Chondrocyte (in vitro differentiated cells): ENCODE results near the gene KCNAB1. TPM values are rescaled to one million over a fixed set of nuclear protein-coding genes. Genes with fewer than 3 reads are reported as not detected.

Source experiments
- DNase-seq: peaks from one replicate; pipeline ENCODE4 v3.0.0; 2021; ENCODE audit warnings: mixed read lengths, low spot score
- H3K27ac Mint-ChIP-seq: one replicate; pipeline ENCODE4 v1.8.0; 2021; ENCODE audit warnings: mild to moderate bottlenecking, moderate library complexity, mixed read lengths; ENCODE audit not compliant: unreplicated experiment
- H3K27me3 Mint-ChIP-seq: 2 replicates; pipeline ENCODE4 v1.8.0; 2021; ENCODE audit warnings: low read depth, mixed read lengths
- H3K36me3 Mint-ChIP-seq: 2 replicates; pipeline ENCODE4 v1.8.0; 2021; ENCODE audit warnings: low read depth, mixed read lengths
- H3K4me1 Mint-ChIP-seq: 2 replicates; pipeline ENCODE4 v1.8.0; 2021; ENCODE audit warnings: low read depth, mild to moderate bottlenecking, mixed read lengths
- H3K4me3 Mint-ChIP-seq: one replicate; pipeline ENCODE4 v1.8.0; 2021; ENCODE audit warnings: mild to moderate bottlenecking, moderate library complexity, mixed read lengths; ENCODE audit not compliant: unreplicated experiment
- H3K9me3 Mint-ChIP-seq: 2 replicates; pipeline ENCODE4 v1.8.0; 2021; ENCODE audit warnings: low read depth, mixed read lengths
- total RNA-seq: library from RNA; stranded (reverse); gene quantifications from 3 replicates; pipeline ENCODE4 v1.2.1, GENCODE V29; 2021
- TF ChIP-seq, protein P1 (sequence below): fragments of 200-600 bp; sonication (generic); IDR thresholded peaks from 2 replicates; pipeline ENCODE4 v1.5.0; 2021; ENCODE audit warnings: antibody characterized with exemption, mild to moderate bottlenecking, moderate library complexity

Gene KCNAB1
- total RNA-seq, 1 donor from 2014 or later, result 3.4 TPM

DNA sequence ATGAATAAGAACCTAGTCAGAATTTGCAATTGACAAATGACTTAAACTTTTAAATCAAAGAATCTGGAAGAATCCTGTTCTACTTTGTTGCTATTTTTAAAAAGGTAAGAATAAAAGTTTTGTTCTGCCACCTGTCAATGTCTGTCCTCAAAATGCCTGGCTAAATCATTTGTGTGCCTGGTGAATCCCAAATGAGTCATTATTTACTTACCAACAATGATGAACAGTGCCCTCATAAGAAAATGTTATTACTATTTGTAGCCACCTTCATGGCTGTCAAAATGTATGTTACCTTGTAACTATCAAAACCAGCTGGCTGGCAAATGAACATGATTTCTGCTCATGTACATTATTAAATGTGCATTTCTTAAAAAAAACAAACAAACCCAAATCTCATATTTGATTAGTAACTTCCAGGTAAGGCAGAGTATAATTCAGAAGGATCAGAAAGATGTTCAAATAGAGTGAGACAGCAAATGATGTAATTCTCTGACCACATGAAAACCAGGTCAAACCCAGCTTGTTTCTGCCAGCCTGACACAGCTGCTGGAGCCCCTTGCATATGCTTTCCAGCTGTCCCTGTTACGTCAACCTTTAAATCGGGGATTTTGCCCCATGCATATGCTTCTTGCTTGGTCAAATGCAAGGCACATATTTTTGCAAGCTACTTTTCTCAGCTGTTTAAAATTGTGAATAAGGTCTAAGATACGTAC lies 296.6 kb downstream of the KCNAB1 start:
- Mint-ChIP-seq H3K4me1 (peaks cover 2% of the 10 kb centered on the region), H3K4me3 (no peak overlapping the region), H3K36me3 (peaks cover 1% of the 10 kb centered on the region), H3K27ac (no peak overlapping the region), H3K27me3 (peaks cover 2% of the 10 kb centered on the region), H3K9me3 (no peaks in the 10 kb centered on the region)
- no peak for DNase-seq
- TF ChIP-seq, protein P1, sequence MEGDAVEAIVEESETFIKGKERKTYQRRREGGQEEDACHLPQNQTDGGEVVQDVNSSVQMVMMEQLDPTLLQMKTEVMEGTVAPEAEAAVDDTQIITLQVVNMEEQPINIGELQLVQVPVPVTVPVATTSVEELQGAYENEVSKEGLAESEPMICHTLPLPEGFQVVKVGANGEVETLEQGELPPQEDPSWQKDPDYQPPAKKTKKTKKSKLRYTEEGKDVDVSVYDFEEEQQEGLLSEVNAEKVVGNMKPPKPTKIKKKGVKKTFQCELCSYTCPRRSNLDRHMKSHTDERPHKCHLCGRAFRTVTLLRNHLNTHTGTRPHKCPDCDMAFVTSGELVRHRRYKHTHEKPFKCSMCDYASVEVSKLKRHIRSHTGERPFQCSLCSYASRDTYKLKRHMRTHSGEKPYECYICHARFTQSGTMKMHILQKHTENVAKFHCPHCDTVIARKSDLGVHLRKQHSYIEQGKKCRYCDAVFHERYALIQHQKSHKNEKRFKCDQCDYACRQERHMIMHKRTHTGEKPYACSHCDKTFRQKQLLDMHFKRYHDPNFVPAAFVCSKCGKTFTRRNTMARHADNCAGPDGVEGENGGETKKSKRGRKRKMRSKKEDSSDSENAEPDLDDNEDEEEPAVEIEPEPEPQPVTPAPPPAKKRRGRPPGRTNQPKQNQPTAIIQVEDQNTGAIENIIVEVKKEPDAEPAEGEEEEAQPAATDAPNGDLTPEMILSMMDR, result no peak

DNA sequence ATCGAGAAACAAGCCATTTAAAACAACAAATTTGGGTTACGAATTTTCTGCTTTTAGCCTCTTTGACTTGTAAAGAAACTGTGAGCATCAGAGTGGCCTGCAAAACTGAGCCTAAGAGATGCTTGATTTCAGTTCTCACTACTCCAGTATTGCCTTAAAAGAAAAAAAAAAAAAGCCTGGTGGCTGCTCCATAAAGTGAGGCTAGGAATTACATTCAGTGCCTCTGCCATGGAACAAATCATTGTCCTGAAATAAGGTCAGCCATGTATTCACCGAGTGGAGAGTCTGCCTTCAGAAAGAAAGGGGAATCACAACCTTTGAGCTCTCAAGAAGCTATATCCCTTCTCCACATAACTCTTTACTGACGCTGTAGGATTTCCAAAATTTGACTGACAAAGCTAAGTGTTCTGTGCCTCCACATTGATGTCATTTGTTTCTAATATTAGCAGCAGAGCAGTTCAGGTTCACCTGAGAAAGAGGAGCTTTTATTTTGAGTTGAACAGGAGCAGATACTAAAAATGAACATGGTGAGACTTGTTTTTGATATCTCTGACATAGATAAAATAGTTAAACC lies 297.3 kb downstream of the KCNAB1 start:
- H3K4me1 Mint-ChIP-seq, result peaks cover 2% of the 10 kb centered on the region
- TF ChIP-seq, protein P1, result no peak
- H3K27ac Mint-ChIP-seq, result no peak overlapping the region
- H3K27me3 Mint-ChIP-seq, result peaks cover 2% of the 10 kb centered on the region
- no peak for DNase-seq
- no peak overlapping the region for H3K4me3 Mint-ChIP-seq
- H3K9me3 Mint-ChIP-seq, result no peaks in the 10 kb centered on the region
- peaks cover 1% of the 10 kb centered on the region for H3K36me3 Mint-ChIP-seq

DNA sequence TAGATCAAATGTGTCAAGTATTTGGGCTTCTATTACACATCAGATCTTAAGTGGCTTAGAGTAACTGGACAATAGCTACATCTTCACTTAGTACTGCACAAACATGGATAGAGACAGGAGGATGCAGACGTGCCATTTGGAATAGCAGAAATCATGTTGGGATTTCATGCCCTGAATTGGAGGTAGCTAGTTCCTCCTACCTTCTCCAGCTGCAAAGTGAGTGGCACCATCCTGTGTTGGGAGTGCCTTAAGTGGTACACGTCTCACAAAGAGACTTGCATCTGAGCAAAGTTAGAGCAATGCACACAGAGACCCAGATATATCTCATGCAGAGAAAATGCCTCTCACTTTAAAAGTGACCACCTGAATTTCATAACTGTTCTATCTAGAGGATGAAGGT lies 298.1 kb downstream of the KCNAB1 start:
- peaks cover 2% of the 10 kb centered on the region for H3K4me1 Mint-ChIP-seq
- H3K4me3 Mint-ChIP-seq, result no peak overlapping the region
- DNase-seq, result no peak
- H3K36me3 Mint-ChIP-seq, result peaks cover 1% of the 10 kb centered on the region
- H3K9me3 Mint-ChIP-seq, result no peaks in the 10 kb centered on the region
- TF ChIP-seq, protein P1, result no peak
- peaks cover 2% of the 10 kb centered on the region for H3K27me3 Mint-ChIP-seq
- H3K27ac Mint-ChIP-seq, result no peak overlapping the region

DNA sequence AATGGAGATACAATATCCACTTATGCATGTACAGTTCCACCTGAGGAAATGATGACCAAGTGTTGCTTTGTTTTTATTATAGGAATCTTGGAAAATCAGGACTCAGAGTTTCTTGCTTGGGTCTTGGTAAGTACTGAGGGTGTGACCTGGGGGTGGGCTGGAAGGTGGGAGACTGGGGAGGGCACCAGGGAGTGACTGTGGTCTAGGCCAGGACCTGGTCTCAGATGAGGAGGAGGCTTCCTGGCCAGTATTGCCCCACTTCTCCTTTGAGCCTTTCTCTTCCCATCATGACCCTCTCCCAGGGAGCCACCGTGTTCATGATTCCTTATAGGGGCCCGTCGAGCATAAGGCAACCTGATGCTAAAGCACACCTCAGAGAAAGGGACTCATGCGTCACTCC lies 301.2 kb downstream of the KCNAB1 start:
- no peaks in the 10 kb centered on the region for H3K36me3 Mint-ChIP-seq
- H3K4me3 Mint-ChIP-seq, result no peak overlapping the region
- H3K9me3 Mint-ChIP-seq, result no peaks in the 10 kb centered on the region

DNA sequence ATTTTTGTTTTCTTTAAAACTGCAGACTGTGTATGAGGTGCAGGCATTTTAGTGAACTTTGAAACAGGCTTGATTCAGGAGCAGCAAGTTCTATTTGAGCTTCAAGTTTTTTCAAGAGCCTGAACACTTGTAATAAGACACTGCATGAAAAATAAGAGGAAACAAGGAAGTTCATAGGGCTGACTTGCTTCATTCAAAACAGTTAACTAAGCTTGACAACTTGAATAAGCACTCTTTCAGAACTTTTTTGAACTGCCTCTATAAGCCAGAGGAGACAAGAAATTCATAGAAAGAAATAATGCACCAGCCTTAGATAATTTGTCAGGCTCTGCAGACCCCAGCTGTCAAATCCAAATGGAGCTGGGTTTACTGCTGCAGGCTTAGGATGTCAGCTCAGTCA lies 304.4 kb downstream of the KCNAB1 start:
- Mint-ChIP-seq H3K4me1 (peaks cover 8% of the 10 kb centered on the region), H3K36me3 (no peaks in the 10 kb centered on the region), H3K4me3 (no peak overlapping the region), H3K27me3 (no peaks in the 10 kb centered on the region), H3K27ac (no peak overlapping the region), H3K9me3 (no peaks in the 10 kb centered on the region)
- no peak for DNase-seq
- TF ChIP-seq, protein P1, result no peak

More for the DNA sequence above, 301.2 kb downstream of the KCNAB1 start:
- DNase-seq, result no peak
- H3K27me3 Mint-ChIP-seq, result peaks cover 2% of the 10 kb centered on the region
- peaks cover 11% of the 10 kb centered on the region for H3K4me1 Mint-ChIP-seq
- TF ChIP-seq, protein P1, result no peak
- no peak overlapping the region for H3K27ac Mint-ChIP-seq
